Measurements from ENCODE around the gene RAI14. TPM values are rescaled to one million over a fixed set of nuclear protein-coding genes. Genes with fewer than 3 reads are reported as not detected.

Gene RAI14
- total RNA-seq, 1 experiment from 2014 or later, result 71.5 TPM

DNA sequence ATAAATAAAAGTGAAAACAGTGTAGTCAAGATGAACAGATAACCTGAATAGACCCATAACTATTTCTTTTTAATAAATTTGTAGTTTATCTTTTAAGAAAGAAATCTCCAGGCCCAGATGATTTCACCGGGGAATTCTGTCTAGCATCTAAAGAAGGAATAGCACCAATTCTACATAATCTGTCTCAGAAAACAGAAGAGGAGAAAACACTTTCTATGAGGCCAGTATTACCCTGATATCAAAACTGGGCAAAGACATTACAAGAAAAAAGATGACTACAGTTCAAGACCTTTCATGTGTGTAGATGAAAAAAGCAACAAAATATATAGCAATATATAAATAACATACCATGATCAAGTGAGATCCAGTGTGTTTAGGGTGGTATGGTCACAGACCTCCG is 214.3 kb downstream of the RAI14 start:
- no TSS peak for BruUV-seq (replicated peaks)
- DNase-seq, result no peak
- no peaks in the 10 kb centered on the region for H3K36me3 ChIP-seq (ENCODE audit: control insufficient read depth, insufficient read depth, low read length)
- TF ChIP-seq, protein P1, sequence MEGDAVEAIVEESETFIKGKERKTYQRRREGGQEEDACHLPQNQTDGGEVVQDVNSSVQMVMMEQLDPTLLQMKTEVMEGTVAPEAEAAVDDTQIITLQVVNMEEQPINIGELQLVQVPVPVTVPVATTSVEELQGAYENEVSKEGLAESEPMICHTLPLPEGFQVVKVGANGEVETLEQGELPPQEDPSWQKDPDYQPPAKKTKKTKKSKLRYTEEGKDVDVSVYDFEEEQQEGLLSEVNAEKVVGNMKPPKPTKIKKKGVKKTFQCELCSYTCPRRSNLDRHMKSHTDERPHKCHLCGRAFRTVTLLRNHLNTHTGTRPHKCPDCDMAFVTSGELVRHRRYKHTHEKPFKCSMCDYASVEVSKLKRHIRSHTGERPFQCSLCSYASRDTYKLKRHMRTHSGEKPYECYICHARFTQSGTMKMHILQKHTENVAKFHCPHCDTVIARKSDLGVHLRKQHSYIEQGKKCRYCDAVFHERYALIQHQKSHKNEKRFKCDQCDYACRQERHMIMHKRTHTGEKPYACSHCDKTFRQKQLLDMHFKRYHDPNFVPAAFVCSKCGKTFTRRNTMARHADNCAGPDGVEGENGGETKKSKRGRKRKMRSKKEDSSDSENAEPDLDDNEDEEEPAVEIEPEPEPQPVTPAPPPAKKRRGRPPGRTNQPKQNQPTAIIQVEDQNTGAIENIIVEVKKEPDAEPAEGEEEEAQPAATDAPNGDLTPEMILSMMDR (IDR thresholded peaks at IDR 0.05; ENCODE audit: insufficient read depth in 1 of 2, low read depth in 1 of 2, low read length in 1 of 2, severe bottlenecking in 1 of 2, unreplicated experiment in 1 of 2), result no peak
- H3K9me3 ChIP-seq, result no peaks in the 10 kb centered on the region
- peaks cover 17% of the 10 kb centered on the region for H3K4me1 ChIP-seq
- no peak overlapping the region for H3K4me3 ChIP-seq (ENCODE audit: low read depth, low read length)
- Mint-ChIP-seq H3K36me3 (ENCODE audit: insufficient read depth, unreplicated experiment) (no peaks in the 10 kb centered on the region), H3K27me3 (ENCODE audit: insufficient read depth, unreplicated experiment) (no peaks in the 10 kb centered on the region), H3K4me1 (ENCODE audit: low read depth, unreplicated experiment) (peaks cover 10% of the 10 kb centered on the region), H3K9me3 (ENCODE audit: unreplicated experiment) (no peaks in the 10 kb centered on the region), H3K4me3 (ENCODE audit: unreplicated experiment) (no peak overlapping the region), H3K27ac (ENCODE audit: unreplicated experiment) (no peak overlapping the region)
- no peaks in the 10 kb centered on the region for H3K27me3 ChIP-seq (replicated peaks; ENCODE audit: control insufficient read depth, insufficient read depth, low read length)
- ChIA-PET POLR2A (no interaction called here), CTCF (no interaction called here)
- intact Hi-C loops (cut with micrococcal nuclease; ENCODE audit: unreplicated experiment), result no loop called here

DNA sequence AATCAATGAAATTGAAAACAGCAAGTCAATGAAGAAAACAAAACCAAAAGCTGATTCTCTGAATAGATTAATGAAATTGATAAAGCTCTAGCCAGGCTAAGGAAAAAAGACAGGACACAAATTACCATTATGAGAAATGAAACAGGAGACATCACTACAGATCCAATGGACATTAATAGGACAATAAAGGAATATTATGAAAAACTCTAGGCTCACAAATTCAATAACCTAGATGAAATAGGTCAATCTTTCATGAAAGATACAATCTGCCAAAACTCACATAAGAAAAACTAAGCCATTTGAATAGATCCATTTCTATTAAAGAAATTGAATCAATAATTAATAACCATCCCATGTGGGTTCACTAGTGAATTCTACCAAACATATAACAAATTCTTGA is 220.1 kb downstream of the RAI14 start:
- Mint-ChIP-seq H3K27me3 (ENCODE audit: insufficient read depth, unreplicated experiment) (no peaks in the 10 kb centered on the region), H3K4me1 (ENCODE audit: low read depth, unreplicated experiment) (no peaks in the 10 kb centered on the region), H3K4me3 (ENCODE audit: unreplicated experiment) (no peak overlapping the region), H3K36me3 (ENCODE audit: insufficient read depth, unreplicated experiment) (no peaks in the 10 kb centered on the region), H3K27ac (ENCODE audit: unreplicated experiment) (no peak overlapping the region), H3K9me3 (ENCODE audit: unreplicated experiment) (no peaks in the 10 kb centered on the region)
- Histone ChIP-seq H3K4me1 (0 out of 2 replicates have a peak, but pooled peaks cover 3% of the 10 kb centered on the region), H3K36me3 (ENCODE audit: control insufficient read depth, insufficient read depth, low read length) (no peaks in the 10 kb centered on the region), H3K9me3 (no peaks in the 10 kb centered on the region; the same call in 1 of the 2 replicates), H3K27me3 (replicated peaks; ENCODE audit: control insufficient read depth, insufficient read depth, low read length) (no peaks in the 10 kb centered on the region), H3K4me3 (ENCODE audit: low read depth, low read length) (no peak overlapping the region)
- POLR2A ChIA-PET, result no interaction called here
- no peak for DNase-seq
- no TSS peak for BruUV-seq (replicated peaks)
- intact Hi-C loops (cut with micrococcal nuclease; ENCODE audit: unreplicated experiment), result no loop called here
- TF ChIP-seq, protein P1 (IDR thresholded peaks at IDR 0.05; ENCODE audit: insufficient read depth in 1 of 2, low read depth in 1 of 2, low read length in 1 of 2, severe bottlenecking in 1 of 2, unreplicated experiment in 1 of 2), result no peak
- CTCF ChIA-PET, result no interaction called here

DNA sequence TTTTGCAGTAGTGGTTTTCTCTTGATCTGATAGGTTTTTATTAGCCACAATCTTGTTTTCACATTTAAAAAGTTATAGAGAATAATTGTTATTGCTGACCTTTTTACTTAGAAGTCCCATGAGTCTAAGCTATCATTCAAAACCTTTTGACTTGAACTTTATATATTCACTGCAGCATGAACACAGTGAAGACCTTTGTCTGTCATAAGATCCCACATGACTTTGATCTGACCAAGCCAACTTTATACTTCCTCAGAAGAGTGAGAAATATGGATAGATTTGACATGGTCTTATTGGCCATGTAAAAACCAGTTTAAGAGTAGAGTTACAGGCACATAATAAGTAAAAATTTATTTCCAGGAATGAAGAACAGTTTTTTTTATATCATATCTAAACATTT is 225.1 kb downstream of the RAI14 start:
- Histone ChIP-seq H3K4me1 (no peaks in the 10 kb centered on the region), H3K27me3 (replicated peaks; ENCODE audit: control insufficient read depth, insufficient read depth, low read length) (no peaks in the 10 kb centered on the region), H3K4me3 (ENCODE audit: low read depth, low read length) (no peak overlapping the region), H3K9me3 (no peaks in the 10 kb centered on the region; the same call in 1 of the 2 replicates), H3K36me3 (ENCODE audit: control insufficient read depth, insufficient read depth, low read length) (no peaks in the 10 kb centered on the region)
- Mint-ChIP-seq H3K36me3 (ENCODE audit: insufficient read depth, unreplicated experiment) (no peaks in the 10 kb centered on the region), H3K4me3 (ENCODE audit: unreplicated experiment) (no peak overlapping the region), H3K4me1 (ENCODE audit: low read depth, unreplicated experiment) (no peaks in the 10 kb centered on the region), H3K27ac (ENCODE audit: unreplicated experiment) (no peak overlapping the region), H3K27me3 (ENCODE audit: insufficient read depth, unreplicated experiment) (no peaks in the 10 kb centered on the region), H3K9me3 (ENCODE audit: unreplicated experiment) (no peaks in the 10 kb centered on the region)
- no TSS peak for BruUV-seq (replicated peaks)
- TF ChIP-seq, protein P1 (IDR thresholded peaks at IDR 0.05; ENCODE audit: insufficient read depth in 1 of 2, low read depth in 1 of 2, low read length in 1 of 2, severe bottlenecking in 1 of 2, unreplicated experiment in 1 of 2), result no peak
- intact Hi-C loops (cut with micrococcal nuclease; ENCODE audit: unreplicated experiment), result no loop called here
- ChIA-PET POLR2A (no interaction called here), CTCF (no interaction called here)
- DNase-seq, result no peak

Other genes starting within 250 kb of the RAI14 start
- 0.09 and 0.72 TPM in 2 replicates for gene TTC23L, start 182.8 kb downstream of the RAI14 start, total RNA-seq (2022)